ENCODE measurements around the gene CECR2. TPM values are rescaled to one million over a fixed set of nuclear protein-coding genes. Genes with fewer than 3 reads are reported as not detected.

The CECR2 gene
- total and polyA plus RNA-seq, 12 donors = 1.1 to 9.1 (median 6.3) TPM

DNA sequence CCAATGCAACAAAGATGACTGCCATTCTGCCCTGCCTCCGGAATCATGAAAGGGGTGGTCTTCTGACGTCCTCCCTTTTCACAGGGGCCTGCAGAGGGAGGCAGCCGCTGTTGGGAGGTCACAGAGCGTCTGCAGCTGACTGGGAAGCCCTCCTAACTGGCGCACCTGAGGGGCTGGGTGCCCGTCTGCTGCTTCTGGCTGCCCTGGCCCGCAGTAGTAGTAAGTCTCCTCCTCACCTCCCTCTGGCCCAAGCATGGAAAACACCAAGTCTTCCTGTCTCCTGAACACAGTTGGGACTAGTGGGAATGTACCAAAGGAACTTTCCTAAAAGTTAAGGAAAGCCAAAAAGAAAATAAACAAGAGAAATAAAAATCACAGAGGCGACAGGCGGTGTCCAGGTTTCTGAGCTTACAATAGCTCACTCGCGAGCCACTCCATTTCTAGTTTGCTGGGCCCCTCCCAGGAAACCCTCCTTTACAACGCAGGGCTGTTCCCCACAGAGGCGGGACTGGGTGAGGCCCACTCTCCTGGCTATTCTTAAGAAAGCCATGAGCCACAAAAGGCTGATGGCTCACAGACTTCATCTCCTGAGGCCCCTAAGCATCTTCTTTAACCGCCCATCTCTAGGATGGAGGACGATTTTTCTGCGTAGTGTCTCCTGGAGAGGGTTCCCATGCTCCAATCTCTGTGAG is 37.0 kb upstream of the CECR2 start:
- Histone ChIP-seq H3K27me3 (no peaks in the 10 kb centered on the region), H3K27ac (no peak overlapping the region), H3K4me1 (no peaks in the 10 kb centered on the region), H3K4me3 (no peak overlapping the region), H3K9me3 (no peaks in the 10 kb centered on the region), H3K36me3 (no peaks in the 10 kb centered on the region)
- no peak for TF ChIP-seq CTCF (IDR thresholded peaks at IDR 0.05)
- DNase-seq = no peak
- intact Hi-C loops (cut with DNase I) = no loop called here
- 76 to 80% methylated on average over 16 of the region's 16 CpGs for WGBS, 2 donors
- ATAC-seq = no peak

DNA sequence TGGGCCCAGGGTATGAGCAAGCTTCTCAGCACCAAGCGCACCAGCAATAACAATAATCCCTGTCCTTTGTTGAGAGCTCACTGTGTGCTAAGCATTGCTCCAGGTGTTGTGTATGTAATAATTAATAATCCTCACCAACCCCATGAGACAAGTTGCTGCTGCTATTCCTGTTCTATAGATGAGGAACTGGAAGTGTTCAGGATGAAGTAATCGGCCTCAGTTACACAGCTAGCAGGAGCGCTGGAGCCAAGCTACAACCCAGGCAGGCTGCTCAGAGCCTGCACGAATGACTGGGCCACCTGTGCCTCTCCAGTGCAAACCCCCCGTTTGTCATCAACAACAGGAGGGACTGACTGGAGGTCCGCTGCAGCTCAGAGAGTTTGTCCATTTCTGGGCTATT is 35.2 kb upstream of the CECR2 start:
- TF ChIP-seq CTCF (IDR thresholded peaks at IDR 0.05) = no peak
- no peaks in the 10 kb centered on the region for H3K9me3 ChIP-seq
- H3K27me3 ChIP-seq = no peaks in the 10 kb centered on the region
- H3K4me1 ChIP-seq = peaks cover 0 to 9% (median 4%) of the 10 kb centered on the region in 9 donors
- DNase-seq (no peak), ATAC-seq (no peak)
- no peak overlapping the region for H3K27ac ChIP-seq
- WGBS, 2 donors = 81 to 84% methylated on average over 6 of the region's 6 CpGs
- H3K4me3 ChIP-seq = no peak overlapping the region
- H3K36me3 ChIP-seq = no peaks in the 10 kb centered on the region
- intact Hi-C loops (cut with DNase I) = no loop called here

DNA sequence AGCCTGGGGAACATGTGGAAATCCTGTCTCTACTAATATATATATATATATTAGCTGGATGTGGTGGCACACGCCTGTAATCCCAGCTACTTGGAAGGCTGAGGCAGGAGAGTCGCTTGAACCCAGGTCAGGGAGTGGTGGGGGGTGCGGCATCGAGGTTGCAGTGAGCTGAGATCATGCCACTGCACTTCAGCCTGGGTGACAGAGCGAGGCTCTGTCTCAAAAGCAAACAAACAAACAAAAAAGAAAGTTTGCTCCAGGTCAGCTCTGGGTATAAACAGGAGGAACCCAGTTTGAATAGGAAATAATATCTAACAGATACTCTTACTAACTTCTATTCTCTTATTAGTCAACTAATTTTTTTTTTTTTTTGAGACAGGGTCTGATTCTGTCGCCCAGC is 34.3 kb upstream of the CECR2 start:
- intact Hi-C loops (cut with DNase I) = no loop called here
- TF ChIP-seq CTCF (IDR thresholded peaks at IDR 0.05) = no peak

DNA sequence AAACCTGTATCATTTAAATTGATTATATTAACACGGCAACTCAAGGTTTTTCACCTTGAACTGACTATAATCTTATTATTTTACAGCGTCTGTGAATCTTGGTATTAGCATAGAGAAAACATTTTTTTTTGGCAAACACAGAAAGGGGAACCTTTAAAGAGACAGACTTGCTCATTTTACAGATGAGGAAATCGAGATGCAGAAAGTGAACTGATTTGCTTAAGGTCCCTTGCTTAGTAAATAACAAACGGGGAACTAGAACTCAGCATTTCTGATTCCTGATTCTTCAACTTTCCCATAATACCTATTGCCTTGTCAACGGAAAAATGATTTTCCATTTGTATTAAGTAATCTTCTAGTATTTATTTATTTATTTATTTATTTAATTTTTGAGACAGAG is 33.2 kb upstream of the CECR2 start:
- H3K4me3 ChIP-seq = no peak overlapping the region
- ATAC-seq (no peak), DNase-seq (no peak)
- no peak for TF ChIP-seq CTCF (IDR thresholded peaks at IDR 0.05)
- no peaks in the 10 kb centered on the region for H3K9me3 ChIP-seq
- intact Hi-C loops (cut with DNase I) = no loop called here
- WGBS, 2 donors = 74 to 85% methylated on average over 5 of the region's 5 CpGs
- no peaks in the 10 kb centered on the region for H3K36me3 ChIP-seq
- no peaks in the 10 kb centered on the region for H3K27me3 ChIP-seq
- peaks cover 0 to 14% (median 5%) of the 10 kb centered on the region in 9 donors for H3K4me1 ChIP-seq
- no peak overlapping the region for H3K27ac ChIP-seq

More for the DNA sequence above, 34.3 kb upstream of the CECR2 start:
- H3K36me3 ChIP-seq = no peaks in the 10 kb centered on the region
- no peak overlapping the region for H3K4me3 ChIP-seq
- 74 to 76% methylated on average over 6 of the region's 6 CpGs for WGBS, 2 donors
- no peaks in the 10 kb centered on the region for H3K9me3 ChIP-seq
- ATAC-seq = no peak
- peaks cover 0 to 14% (median 5%) of the 10 kb centered on the region in 9 donors for H3K4me1 ChIP-seq
- no peak overlapping the region for H3K27ac ChIP-seq
- DNase-seq = no peak
- no peaks in the 10 kb centered on the region for H3K27me3 ChIP-seq
